Stimulated activated CD8-positive, alpha-beta memory T cell treated with anti-CD3 and anti-CD28 coated beads, Interleukin-15, amount 100 ng/mL, for 4 hours (primary cell): Measurements from ENCODE around the gene BOK.
"Not testable (repeated sequence)": the region's sequence is repeated elsewhere in the genome, so short reads cannot be mapped to it uniquely, and the experiment has no call there.

ENCODE experiments used
- DNase-seq, 2 donors: peaks; one replicate each; pipeline ENCODE4 v3.0.0-alpha.2; 2020; ENCODE audit warnings: low read depth in 2 of 2

Gene BOK

DNA sequence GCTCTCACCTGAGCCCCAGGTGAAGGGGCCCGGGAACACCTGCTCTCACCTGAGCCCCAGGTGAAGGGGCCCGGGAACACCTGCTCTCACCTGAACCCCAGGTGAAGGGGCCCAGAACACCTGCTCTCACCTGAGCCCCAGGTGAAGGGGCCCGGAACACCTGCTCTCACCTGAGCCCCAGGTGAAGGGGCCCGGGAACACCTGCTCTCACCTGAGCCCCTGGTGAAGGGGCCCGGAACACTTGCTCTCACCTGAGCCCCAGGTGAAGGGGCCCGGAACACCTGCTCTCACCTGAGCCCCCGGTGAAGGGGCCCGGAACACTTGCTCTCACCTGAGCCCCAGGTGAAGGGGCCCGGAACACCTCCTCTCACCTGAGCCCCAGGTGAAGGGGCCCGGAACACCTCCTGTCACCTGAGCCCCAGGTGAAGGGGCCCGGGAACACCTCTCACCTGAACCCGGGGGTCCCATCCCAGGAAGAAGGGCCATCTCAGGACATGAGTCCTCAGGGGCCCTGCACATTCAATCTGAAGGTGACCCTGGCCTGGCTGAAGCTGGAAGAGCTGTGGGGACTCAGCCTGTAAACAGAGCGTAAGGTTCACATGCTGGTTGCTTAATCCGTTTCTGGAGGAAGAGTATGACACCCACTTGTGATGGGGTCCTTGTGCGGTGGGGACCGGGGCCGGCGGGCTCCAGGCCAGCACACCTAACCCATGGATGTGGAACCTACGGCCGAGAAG is 14.5 kb downstream of the BOK start:
- DNase-seq = not testable (repeated sequence)

GRCh38 chr2:241573741-241574140 is 15.2 kb downstream of the BOK start:
- DNase-seq = no peak

- no peak for DNase-seq
Measured at GRCh38 chr2:241574911-241575623, 16.5 kb downstream of the BOK start.

GRCh38 chr2:241575624-241576292 is 17.2 kb downstream of the BOK start:
- DNase-seq = no peak

- DNase-seq = no peak
Measured at GRCh38 chr2:241576293-241576654, 17.7 kb downstream of the BOK start.

GRCh38 chr2:241577413-241578122 is 19.0 kb downstream of the BOK start:
- DNase-seq = no peak

DNA sequence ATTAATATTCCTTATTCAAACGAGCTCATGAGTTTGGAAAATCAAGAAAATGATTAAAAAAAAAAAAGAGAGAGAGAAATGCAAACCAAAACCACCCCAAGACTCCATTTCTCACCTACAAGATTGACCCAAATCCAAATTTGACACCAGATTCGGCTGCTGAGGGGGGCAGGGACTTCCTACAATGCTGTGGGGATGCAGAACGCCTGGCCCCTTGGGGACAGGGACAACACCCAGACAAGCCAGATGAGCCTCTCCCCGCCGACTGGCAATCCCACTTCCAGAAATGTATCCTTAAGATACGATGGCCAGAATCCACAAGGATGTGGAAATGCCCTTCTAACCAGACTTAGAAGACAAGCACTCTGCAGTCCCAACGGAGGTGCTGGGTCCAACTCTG is 20.7 kb downstream of the BOK start:
- no peak for DNase-seq

GRCh38 chr2:241582328-241582727 is 23.8 kb downstream of the BOK start:
- no peak for DNase-seq

- no peak for DNase-seq
Measured at GRCh38 chr2:241582806-241583205, 24.3 kb downstream of the BOK start.

GRCh38 chr2:241584436-241584835 is 25.9 kb downstream of the BOK start:
- no peak for DNase-seq

DNA sequence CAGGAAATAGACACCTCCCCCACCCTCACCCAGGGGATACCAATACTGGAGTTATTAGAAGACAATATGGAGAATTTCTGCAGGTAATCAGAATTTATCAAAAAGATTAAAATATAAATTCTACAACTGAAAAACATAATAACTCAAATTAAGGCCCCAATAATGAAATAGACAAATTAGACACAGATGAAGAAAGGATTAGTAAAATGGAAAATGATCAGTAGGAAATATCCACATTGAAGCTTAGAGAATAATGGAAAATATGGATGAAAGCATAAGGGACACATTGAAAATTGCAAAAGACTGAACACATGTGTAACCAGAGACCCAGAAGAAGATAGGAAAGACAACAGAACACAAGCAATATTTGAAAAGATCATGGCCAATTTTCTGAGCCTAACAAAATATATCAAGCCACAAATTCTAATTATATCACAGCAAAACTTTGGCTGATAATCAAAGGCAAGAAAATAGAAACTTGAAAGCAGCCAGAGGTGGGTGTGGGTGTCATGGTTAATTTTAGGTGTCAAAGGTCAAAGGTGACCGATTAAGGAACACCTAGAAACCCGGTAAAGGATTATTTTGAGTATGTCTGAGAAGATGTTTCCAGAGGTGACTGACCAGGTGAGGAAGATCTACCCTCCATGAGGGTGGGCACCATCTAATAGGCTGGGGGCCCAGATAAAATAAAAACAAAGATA is 28.2 kb downstream of the BOK start:
- no peak for DNase-seq

DNA sequence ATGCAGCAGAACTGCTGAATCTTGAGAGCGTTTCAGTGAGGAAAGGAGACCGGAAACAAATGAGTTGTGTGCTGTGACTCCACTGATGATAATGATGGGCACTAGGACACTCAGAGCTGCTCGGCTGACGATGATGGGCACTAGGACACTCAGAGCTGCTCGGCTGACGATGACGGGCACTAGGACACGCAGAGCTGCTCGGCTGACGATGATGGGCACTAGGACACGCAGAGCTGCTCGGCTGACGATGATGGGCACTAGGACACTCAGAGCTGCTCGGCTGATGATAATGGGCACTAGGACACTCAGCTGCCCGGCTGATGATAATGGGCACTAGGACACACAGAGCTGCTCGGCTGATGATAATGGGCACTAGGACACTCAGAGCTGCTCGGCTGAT is 31.3 kb downstream of the BOK start:
- DNase-seq = not testable (repeated sequence)

- DNase-seq = not testable (repeated sequence)
Measured at GRCh38 chr2:241590496-241591455, 32.2 kb downstream of the BOK start.

- no peak for DNase-seq
Measured at GRCh38 chr2:241592126-241592845, 33.7 kb downstream of the BOK start.

GRCh38 chr2:241593271-241593670 is 34.7 kb downstream of the BOK start:
- no peak for DNase-seq

GRCh38 chr2:241595600-241596140 is 37.1 kb downstream of the BOK start:
- DNase-seq = no peak

GRCh38 chr2:241597561-241597960 is 39.0 kb downstream of the BOK start:
- DNase-seq = no peak

DNA sequence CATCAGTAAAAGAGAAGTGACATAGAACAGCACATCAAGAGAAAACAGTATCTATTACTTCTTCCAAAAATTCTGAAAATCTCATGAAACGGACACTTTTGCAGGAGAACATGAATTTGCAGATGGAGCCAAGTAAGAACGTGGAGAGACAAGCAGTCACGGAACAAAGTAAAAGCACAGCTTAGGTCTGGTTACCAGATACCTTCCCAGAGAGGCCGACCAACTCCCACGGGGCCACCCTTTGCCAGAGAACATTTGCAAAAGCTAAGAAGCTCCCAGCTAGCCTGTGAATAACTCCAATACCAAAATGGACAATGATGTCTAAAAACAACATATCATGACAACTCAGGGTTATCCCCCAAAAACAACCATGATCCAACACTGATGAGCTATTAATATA is 39.5 kb downstream of the BOK start:
- DNase-seq = no peak

DNA sequence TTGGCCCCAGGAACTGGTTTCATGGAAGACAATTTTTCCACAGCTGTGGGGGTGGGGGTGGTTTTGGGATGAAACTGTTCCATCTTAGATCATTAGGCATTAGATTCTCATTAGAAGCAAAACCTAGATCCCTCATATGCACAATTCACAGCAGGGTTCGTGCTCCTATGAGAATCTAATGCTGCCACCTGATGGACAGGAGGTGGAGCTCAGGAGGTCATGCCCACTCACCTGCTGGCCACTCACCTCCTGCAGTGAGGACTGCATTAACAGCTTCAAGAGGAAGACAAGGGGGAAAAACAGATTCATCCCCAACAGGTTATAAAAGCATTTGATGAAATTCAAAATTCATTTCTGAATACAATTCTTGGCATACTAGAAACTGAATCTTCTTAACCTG is 39.9 kb downstream of the BOK start:
- DNase-seq = no peak

DNA sequence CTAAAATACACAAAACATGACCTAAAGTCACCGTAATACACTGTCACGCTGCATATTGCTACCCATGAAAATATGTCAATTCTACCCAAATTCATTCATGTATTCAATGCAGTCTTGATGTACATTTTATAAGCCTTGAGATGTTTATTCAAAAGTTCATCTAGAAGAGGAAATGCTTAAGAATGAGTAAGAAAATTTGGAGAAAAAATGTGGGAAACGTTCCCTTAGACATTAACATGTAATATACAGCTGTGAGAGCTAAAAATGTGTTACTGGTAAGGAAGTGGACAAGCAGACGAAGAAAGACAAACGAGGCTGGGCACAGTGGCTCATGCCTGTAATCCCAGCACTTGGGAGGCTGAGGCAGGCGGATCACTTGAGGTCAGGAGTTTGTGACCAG is 41.1 kb downstream of the BOK start:
- no peak for DNase-seq
